Keratinocyte (primary cell): ENCODE data around the gene SURF1. TPM values are rescaled to one million over a fixed set of nuclear protein-coding genes. Genes with fewer than 3 reads are reported as not detected.

ENCODE experiments used
- DNase-seq: peaks from one replicate; pipeline ENCODE4 v3.0.0-alpha.2; 2011; ENCODE audit warnings: low read depth, missing footprints, low spot score
- FAIRE-seq: peaks from 2 replicates; lab custom pipeline; 2011; peaks lifted over from hg19 to GRCh38; lab: Jason Lieb, UNC
- H2AFZ ChIP-seq: 2 replicates; pipeline ENCODE4 v1.6.0; 2012; ENCODE audit warnings: low read length, control low read depth, inconsistent platforms; ENCODE audit not compliant: control insufficient read depth
- H3K27ac ChIP-seq: 2 replicates; pipeline ENCODE4 v1.5.1; 2011; ENCODE audit warnings: low read length; ENCODE audit not compliant: control insufficient read depth, insufficient read depth
- H3K27me3 ChIP-seq: 3 replicates; pipeline ENCODE4 v1.6.0; 2011; ENCODE audit warnings: low read length; ENCODE audit not compliant: control insufficient read depth, insufficient read depth; ENCODE audit errors: extremely low read depth
- H3K36me3 ChIP-seq, 2 experiments: 2 replicates in 1 of 2; 3 replicates in 1 of 2; pipeline ENCODE4 v1.5.1; 2011; ENCODE audit warnings: low read length in 2 of 2, mild to moderate bottlenecking in 1 of 2; ENCODE audit not compliant: control insufficient read depth in 2 of 2, insufficient read depth in 2 of 2; ENCODE audit errors: extremely low read depth in 1 of 2
- H3K4me1 ChIP-seq: 3 replicates; pipeline ENCODE4 v1.5.1; 2011; ENCODE audit warnings: low read length; ENCODE audit not compliant: control insufficient read depth, insufficient read depth; ENCODE audit errors: extremely low read depth
- H3K4me2 ChIP-seq: 3 replicates; pipeline ENCODE4 v1.6.0; 2011; ENCODE audit warnings: low read depth, low read length; ENCODE audit not compliant: control insufficient read depth, insufficient read depth; ENCODE audit errors: extremely low read depth
- H3K4me3 ChIP-seq, 3 experiments: fragments of 200-600 bp in 1 of 3; sonication (generic) in 1 of 3; 2 replicates in 2 of 3; 3 replicates in 1 of 3; pipeline ENCODE4 v1.5.1; 2011 to 2016; ENCODE audit warnings: low read length in 3 of 3, mild to moderate bottlenecking in 3 of 3, control low read depth in 2 of 3, inconsistent platforms in 1 of 3, low read depth in 1 of 3, mixed read lengths in 1 of 3, mixed run types in 1 of 3, moderate library complexity in 1 of 3; ENCODE audit not compliant: control insufficient read depth in 2 of 3, insufficient read depth in 2 of 3; ENCODE audit errors: extremely low read depth in 1 of 3
- H3K79me2 ChIP-seq: 2 replicates; pipeline ENCODE4 v1.6.0; 2012; ENCODE audit warnings: low read length; ENCODE audit not compliant: control insufficient read depth, insufficient read depth
- H3K9ac ChIP-seq: 3 replicates; pipeline ENCODE4 v1.6.0; 2011; ENCODE audit warnings: low read length; ENCODE audit not compliant: control insufficient read depth, insufficient read depth; ENCODE audit errors: extremely low read depth
- H3K9me1 ChIP-seq: 3 replicates; pipeline ENCODE4 v1.6.0; 2011; ENCODE audit warnings: low read length; ENCODE audit not compliant: control insufficient read depth, insufficient read depth; ENCODE audit errors: extremely low read depth
- H3K9me3 ChIP-seq: 2 replicates; pipeline ENCODE4 v1.5.1; 2012; ENCODE audit warnings: low read depth, low read length; ENCODE audit not compliant: control insufficient read depth
- H4K20me1 ChIP-seq: 3 replicates; pipeline ENCODE4 v1.6.0; 2011; ENCODE audit warnings: low read length; ENCODE audit not compliant: control insufficient read depth, insufficient read depth; ENCODE audit errors: extremely low read depth
- EZH2 ChIP-seq: IDR thresholded peaks from one replicate; pipeline ENCODE4 v1.6.1; 2012; ENCODE audit warnings: inconsistent platforms, mild to moderate bottlenecking, low read length, moderate library complexity
- dilution Hi-C: fragments of 300-500 bp; cut with MboI; formaldehyde crosslinking; loops from one replicate; pipeline ENCODE4 v1.7.0; 2020; ENCODE audit warnings: low sequenced_read_pairs; ENCODE audit not compliant: extremely low pct_ligation_motif_present
- polyA plus RNA-seq, 5 experiments: library from polyadenylated mRNA; depleted of rRNA in 3 of 5; stranded (reverse) in 3 of 5; stranded (forward) in 1 of 5; unstranded in 1 of 5; fragments of >200 nt; gene quantifications; 1 replicate in 1 of 5; 2 replicates in 3 of 5; 3 replicates in 1 of 5; pipeline versions ENCODE4 v1.2.1 to v1.2.3, GENCODE V29; 2011 to 2012; ENCODE audit warnings: missing spikeins in 2 of 5, low read depth in 1 of 5, low replicate concordance in 1 of 5
- TF ChIP-seq, protein P1 (sequence below), 3 experiments: IDR thresholded peaks in 1 of 3; conservative IDR thresholded peaks in 1 of 3; optimal IDR thresholded peaks in 1 of 3; 2 replicates in 2 of 3; 3 replicates in 1 of 3; pipeline versions ENCODE3 to v1.5.1; 2011; ENCODE audit warnings: low read length in 3 of 3, mild to moderate bottlenecking in 3 of 3, moderate library complexity in 2 of 3, control low read depth in 1 of 3, inconsistent platforms in 1 of 3; ENCODE audit not compliant: insufficient read depth in 2 of 3; ENCODE audit errors: extremely low read depth in 1 of 3

SURF1 gene
- polyA plus RNA-seq, 1 donor (not counting 4 experiments of a cell fraction or from before 2014, with no cell fraction given): 31.1 TPM

GRCh38 chr9:133331641-133332380 lies 24.5 kb downstream of the SURF1 start:
- peaks cover 18% of the 10 kb centered on the region for H3K4me1 ChIP-seq
- dilution Hi-C loops: no loop called here
- TF ChIP-seq, protein P1, sequence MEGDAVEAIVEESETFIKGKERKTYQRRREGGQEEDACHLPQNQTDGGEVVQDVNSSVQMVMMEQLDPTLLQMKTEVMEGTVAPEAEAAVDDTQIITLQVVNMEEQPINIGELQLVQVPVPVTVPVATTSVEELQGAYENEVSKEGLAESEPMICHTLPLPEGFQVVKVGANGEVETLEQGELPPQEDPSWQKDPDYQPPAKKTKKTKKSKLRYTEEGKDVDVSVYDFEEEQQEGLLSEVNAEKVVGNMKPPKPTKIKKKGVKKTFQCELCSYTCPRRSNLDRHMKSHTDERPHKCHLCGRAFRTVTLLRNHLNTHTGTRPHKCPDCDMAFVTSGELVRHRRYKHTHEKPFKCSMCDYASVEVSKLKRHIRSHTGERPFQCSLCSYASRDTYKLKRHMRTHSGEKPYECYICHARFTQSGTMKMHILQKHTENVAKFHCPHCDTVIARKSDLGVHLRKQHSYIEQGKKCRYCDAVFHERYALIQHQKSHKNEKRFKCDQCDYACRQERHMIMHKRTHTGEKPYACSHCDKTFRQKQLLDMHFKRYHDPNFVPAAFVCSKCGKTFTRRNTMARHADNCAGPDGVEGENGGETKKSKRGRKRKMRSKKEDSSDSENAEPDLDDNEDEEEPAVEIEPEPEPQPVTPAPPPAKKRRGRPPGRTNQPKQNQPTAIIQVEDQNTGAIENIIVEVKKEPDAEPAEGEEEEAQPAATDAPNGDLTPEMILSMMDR (optimal IDR thresholded peaks at IDR 0.05 in 1 of 3, IDR thresholded peaks at IDR 0.05 in 1 of 3, conservative IDR thresholded peaks at IDR 0.05 in 1 of 3; ENCODE audit: extremely low read depth in 1 of 3, insufficient read depth in 2 of 3, low read length in 3 of 3): no peak
- no peak for TF ChIP-seq EZH2

DNA sequence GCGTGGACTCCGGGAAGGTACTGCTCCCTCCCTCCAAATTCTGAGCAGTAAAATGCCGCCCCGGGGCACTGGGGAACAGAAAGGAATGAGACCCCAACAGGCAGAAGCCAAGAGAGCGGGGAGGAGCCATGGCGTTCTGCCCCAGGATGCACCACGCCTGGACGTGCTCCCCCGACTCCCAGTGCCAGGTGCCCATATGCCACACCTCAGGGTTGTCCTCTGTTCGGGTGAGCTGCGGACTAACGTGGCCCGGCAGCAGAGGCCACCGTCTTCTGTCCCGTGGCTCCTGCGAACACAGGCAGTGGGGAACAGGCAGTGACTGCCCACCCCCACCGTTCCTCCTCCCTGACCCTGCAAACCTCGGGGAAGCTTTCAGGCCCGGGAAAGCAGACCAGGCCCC lies 25.1 kb downstream of the SURF1 start:
- Histone ChIP-seq H3K27me3 (no peaks in the 10 kb centered on the region), H3K36me3 (peaks cover 20 to 31% of the 10 kb centered on the region in 2 experiments), H2AFZ (no peak overlapping the region), H3K27ac (no peak overlapping the region), H3K9me1 (no peaks in the 10 kb centered on the region), H3K4me2 (no peak overlapping the region), H3K79me2 (peaks cover 39% of the 10 kb centered on the region), H3K4me3 (no peak overlapping the region), H3K4me1 (peaks cover 13% of the 10 kb centered on the region), H4K20me1 (no peaks in the 10 kb centered on the region), H3K9me3 (no peaks in the 10 kb centered on the region), H3K9ac (no peak overlapping the region)
- DNase-seq (no peak), FAIRE-seq (no peak)
- dilution Hi-C loops: no loop called here
- TF ChIP-seq, protein P1 (optimal IDR thresholded peaks at IDR 0.05 in 1 of 3, IDR thresholded peaks at IDR 0.05 in 1 of 3, conservative IDR thresholded peaks at IDR 0.05 in 1 of 3; ENCODE audit: extremely low read depth in 1 of 3, insufficient read depth in 2 of 3, low read length in 3 of 3): no peak
- no peak for TF ChIP-seq EZH2

More at GRCh38 chr9:133331641-133332380, 24.5 kb downstream of the SURF1 start:
- H3K9me1 ChIP-seq: no peaks in the 10 kb centered on the region
- H3K4me3 ChIP-seq: no peak overlapping the region
- no peak for FAIRE-seq
- peaks cover 39% of the 10 kb centered on the region for H3K79me2 ChIP-seq
- no peak overlapping the region for H2AFZ ChIP-seq
- H3K9ac ChIP-seq: no peak overlapping the region
- H3K4me2 ChIP-seq: no peak overlapping the region
- H3K27me3 ChIP-seq: no peaks in the 10 kb centered on the region
- DNase-seq: no peak
- peaks cover 20 to 31% of the 10 kb centered on the region in 2 experiments for H3K36me3 ChIP-seq
- H3K9me3 ChIP-seq: no peaks in the 10 kb centered on the region
- H4K20me1 ChIP-seq: no peaks in the 10 kb centered on the region
- no peak overlapping the region for H3K27ac ChIP-seq
